NCI-H146 treated with DMSO at 0.1 percent for 48 hours (cell line): ENCODE data around the gene STX3.

Experiments used
- DNase-seq: peaks from one replicate; lab custom pipeline; 2025; ENCODE audit not compliant: unreplicated experiment; lab: John Stamatoyannopoulos, UW

The STX3 gene

DNA sequence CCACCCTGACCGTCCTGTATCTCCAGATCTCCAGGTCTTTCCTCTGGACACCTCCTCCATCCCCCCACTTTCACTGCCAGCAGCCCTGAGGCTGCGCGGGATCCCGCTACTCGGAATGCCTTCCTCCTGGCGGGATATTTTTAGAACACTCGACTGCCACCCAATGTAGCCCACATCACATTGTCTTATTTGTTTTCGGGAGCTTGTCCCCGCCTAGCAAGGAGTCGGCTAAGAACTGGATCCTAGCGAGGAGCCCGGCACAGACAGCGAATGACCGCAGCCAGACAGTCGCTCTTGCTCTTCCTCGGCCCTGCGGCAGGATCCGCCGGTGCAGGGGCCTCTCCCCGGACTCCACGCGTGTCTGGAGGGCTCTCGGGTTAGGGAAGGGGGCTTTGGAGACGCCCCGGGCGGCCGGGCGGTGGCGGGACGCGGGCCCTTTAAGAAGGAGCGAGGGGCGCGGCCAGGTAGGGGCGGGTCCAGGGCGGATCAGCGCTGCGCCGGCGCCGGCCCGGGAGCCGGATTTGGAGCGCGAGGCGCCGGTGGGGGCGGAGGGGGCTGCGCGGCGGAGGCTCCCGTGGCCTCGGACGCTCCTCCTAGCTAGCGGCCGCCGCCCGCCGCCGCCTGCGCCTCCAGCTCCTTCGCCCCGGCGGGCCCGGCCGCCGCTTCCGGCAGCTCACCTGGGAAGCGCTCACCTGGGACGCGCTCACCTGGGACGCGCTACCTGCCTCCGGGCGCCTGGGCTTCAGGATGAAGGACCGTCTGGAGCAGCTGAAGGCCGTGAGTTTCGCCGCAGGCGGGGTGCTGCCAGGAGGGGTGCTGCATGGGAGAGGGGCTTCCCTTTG lies at the start of gene STX3:
Gene STX3 (plus strand): TSS at position 518 of the 842 bp plus-strand sequence. CDS start 230 bp downstream, at position 748.
- DNase-seq = peak; percentile 53

DNA sequence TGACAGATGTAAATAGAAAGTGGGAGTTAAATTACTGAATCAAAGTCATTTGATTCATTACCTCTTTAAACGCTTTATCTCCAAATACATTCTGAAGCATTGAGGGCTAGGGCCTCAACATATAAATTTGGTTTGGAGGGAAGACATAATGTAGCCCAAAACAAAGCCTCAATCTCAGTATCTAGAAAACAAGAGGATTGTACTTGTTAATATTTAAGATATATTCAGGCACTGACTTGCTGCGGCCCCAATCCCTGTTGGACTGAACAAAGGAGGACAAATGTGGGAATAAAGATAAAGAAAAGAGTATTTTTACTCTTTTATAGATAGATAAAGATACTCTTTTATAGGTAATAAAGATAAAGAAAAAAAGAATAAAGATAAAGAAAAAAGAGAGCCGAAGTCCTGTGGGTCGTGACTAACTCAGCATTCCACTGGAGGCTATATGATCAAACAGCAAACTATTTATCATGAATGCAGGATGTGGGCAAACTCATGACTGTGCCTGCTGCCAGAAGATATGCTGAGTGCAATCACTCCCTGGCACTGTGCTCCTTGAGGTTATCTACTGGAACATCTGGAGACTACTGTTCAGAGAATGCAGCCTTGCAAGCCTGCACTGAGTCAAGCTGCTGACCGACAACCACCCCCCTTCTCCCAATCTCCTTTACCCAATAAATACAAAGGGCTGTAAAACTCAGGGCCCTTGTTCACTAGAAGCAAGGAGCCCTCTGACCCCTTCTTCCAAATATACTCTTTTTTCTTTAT lies 48.5 kb upstream of the STX3 start:
- no peak for DNase-seq

DNA sequence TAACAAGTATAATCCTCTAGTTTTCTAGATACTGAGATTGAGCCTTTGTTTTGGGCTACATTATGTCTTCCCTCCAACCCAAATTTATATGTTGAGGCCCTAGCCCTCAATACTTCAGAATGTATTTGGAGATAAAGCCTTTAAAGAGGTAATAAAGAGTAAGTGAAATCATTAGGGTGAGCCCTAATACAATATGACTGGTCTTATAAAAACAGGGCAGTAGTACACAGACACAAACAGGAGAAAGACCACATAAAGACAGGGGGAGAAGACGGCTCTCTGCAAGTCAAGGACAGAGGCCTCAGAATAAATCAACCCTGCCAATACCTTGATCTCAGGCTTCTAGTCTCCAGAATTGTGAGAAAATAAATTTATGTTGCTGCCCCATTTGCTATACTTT lies 47.8 kb upstream of the STX3 start:
- DNase-seq = no peak

DNA sequence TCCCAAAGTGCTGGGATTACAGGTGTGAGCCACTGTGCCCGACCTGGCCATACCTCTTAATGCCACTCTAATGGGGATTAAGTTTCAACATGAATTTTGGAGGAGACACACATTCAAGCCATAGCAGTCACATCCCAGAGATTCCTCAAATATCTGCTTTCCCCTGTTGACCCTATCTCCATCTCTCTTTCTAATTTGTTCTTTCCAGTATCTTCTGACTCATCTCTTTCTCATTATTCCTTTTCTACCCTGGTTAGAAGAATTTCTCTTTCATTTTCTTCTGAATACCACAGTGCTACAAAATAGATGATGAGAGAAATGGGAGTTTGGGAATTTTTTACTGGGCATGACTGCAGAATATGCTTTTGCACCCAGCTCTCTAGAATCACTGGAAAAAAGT lies 46.6 kb upstream of the STX3 start:
- no peak for DNase-seq

DNA sequence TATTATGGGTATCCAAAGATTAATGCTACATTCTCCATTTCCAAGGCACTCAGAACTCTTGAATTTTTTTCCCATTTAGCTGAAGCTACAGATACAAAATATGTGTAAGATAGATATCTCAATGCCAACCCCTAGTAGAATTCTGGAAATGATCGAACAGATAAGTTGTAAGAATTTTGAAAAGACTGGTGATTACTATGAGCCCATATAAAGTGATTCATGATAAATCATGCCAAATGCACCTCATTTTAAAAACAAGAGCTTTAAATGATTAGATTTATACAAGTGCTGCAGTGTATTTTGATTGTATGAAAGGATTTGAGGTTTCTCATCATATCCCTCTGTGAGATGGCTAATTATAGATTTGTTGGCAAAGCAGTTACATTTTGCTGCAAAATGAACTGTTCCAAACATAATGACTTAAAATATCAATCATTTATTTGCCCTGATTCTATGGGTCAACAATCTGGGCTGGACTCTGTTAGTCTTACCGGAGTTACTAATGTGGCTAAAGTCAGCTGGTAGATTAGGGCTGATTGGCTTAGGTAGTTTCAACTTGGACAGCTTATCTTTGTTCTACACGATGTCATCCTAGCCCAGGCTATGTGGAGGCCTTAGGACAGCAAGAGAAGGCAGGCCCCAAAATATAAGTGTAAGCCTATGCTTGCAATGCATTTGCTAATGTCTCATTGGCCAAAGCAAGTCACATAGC lies 44.9 kb upstream of the STX3 start:
- no peak for DNase-seq

DNA sequence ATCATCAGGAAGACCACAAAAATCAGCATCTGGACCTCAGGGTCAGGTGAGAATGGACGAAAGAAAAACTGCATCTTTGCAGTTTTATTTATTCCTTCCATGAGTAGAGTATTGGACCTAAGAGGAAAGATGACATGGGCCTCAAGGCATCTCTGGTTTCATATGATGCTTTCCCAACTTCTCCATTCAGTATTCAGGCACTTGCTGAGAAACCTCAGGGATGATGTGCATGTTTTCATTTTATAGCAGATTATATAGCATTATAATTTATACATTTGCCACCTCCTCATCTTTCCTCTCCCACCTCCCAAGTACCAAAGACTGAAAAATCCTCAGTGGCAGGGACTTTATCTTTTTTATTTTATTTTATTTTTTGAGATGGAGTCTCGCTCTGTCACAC lies 41.4 kb upstream of the STX3 start, which contains the start of gene OR10V1:
Gene OR10V1 (minus strand): TSS at position 101 of the 400 bp plus-strand sequence. CDS start 0 bp downstream, at position 101.
- DNase-seq = no peak

DNA sequence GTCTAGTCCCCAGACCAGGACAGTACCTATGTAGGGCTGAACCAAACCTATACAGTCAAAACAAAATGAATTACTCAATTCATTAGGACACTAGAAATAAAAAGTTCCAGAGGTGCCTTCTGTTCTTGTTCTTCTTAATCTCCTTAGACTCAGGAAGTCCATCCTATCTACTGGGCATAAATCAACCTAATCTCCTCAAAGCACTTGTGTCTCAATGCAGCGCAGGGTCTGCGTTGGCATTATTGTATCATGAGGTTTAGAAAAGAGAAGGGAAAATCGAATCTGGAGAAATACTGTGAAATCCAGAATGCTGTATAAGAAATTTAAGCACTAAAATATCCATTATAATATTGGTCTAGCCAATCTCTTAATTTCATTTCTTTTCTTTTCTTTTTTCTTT lies 39.1 kb upstream of the STX3 start:
- no peak for DNase-seq

DNA sequence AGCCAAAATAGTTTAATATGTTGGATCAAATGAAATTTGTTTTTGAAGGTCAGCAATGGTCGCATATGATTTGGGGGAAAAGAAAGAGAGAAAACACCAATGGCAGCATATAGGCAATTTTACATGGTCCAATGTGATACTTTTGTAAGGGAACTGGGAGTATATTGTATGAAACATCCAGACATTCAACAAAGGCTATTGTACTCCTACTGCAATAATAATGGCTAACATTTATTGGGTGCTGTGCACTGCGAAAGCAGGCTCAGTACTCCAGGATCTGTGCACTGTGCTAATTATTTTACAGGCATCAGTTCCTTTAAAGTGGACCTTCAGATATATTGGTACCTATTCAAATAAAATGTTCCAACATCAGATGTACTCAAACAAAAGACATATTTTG lies 35.6 kb upstream of the STX3 start:
- no peak for DNase-seq

DNA sequence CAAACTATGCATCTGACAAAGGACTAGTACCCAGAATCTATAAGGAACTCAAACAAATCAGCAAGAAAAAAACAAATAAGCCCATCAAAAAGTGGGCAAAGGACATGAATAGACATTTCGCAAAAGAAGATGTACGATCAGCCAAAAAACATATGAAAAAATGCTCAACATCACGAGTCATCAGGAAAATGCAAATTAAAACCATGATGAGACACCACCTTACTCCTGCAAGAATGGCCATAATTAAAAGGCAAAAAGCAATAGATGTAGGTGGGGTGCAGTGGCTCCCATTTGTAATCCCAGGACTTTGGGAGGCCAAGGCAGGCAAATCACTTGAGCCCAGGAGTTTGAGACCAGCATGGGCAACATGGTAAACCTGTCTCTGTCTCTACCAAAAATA lies 31.1 kb upstream of the STX3 start:
- DNase-seq = no peak

DNA sequence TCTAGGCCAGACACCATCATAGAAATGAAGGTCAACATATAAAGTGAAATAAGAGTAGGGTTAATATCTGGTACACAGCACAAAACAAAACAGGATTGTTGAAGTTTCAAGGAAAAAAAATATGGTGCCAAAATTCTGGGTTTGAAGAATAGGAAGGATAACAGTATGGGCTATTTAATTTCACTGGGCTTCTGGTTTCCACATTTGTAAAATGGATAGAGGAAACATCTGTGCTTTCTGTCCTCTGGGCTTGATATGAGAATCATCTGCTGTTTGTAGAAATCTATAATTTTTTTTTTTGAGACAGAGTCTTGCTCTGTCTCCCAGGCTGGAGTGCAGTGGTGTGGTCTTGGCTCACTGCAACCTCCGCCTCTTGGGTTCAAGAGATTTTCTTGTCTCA lies 27.8 kb upstream of the STX3 start:
- DNase-seq = no peak

DNA sequence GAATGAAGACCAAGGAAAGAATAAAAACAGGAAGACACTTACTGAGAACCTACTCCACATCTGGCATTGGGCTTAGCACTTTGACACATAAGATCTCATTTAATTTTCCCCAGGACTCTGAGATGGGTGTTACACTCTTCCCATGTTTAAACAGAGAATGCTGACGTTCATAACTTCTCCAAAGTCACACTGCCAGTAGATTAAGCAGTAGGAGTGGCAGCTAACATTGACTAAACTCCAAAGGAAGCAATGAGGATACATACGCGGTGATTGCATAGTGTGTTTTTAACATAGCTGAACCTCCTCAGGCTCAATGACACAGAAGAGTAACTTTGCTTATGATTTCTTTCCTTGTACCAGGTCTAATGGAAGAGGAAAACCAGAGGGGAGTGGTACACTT lies 27.0 kb upstream of the STX3 start:
- DNase-seq = no peak

DNA sequence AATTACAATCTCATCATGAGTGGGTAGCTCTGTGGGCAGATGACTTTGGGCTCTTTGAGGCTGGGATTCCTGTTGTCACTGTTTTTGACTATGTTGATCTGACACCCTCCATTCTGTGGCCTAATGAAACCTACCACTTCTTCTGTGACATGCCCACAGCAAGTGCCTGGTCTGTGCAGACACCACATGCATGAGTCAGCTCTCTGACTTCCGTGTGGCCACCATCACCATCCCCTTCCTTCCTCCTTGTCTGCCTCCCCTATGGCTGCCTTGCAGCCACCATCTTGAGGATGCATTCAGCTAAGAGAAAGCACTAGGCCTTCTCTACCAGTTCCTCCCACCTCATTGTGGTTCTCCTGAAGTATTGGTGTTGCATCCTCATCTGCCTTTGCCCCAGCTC lies 26.3 kb upstream of the STX3 start:
- no peak for DNase-seq

DNA sequence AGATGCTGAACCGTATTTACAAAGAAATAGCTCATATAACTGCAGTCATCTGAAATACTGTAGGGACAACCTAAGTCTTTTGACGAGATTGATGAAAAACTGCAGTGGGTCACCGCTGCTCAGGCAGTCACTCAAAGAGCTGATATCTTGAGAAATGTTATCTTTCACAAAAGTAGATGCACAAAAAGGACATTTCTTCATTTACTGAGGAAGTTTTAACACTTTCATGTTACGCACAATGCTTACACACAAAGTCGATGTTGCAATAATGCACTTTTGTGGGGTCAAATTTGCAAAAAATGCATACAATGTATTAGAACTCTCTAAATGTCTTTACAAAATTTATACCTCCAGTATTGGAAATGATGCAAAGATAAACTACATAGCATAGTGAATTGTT lies 25.3 kb upstream of the STX3 start:
- no peak for DNase-seq

DNA sequence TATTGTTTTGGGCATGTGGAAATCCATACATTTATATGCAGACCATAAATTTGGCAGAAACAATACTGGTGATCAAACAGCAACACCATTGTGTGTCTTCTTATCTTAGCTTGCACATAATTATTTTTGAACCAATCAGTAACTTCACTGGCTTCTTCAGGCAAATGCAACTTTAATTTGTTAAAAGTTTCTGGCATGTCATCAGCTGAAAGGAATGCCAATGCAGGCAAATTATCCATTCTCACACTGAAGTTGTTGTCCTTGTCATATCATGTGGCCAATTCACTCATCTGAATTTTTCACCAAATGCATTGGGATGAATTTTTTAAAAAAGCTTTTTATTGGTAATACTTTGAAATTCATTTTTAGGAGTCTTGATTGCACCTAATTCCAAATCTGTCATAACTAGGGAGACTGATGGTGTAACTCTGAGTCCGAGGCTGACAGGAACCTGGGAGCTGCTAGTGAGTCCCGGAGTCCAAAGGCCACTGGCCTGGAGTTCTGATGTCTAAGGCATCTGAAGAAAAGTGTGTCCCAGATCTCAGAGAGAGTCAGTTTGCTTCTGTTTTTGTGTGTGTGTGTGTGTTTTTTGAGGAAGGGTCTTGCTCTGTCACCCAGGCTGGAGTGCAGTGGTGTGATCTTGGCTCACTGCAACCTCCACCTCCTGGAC lies 24.1 kb upstream of the STX3 start:
- DNase-seq = no peak

DNA sequence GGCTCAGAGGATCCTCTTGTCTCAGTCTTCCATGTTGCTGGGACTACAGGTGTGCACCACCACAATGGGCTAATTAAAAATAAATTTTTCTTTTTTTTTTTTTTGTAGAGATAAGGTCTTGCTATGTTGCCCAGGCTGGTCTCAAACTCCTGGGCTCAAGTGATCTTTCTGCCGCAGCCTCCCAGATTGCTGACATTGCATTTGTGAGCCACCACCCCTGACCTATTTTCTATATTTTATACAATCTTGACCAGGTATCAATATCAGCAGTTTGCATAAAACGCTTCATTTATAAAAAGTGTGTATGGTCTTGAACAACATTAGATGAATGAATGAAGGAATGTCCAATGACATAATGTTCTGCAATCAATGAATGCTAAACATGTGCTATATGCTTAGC lies 9.1 kb upstream of the STX3 start:
- DNase-seq = no peak

DNA sequence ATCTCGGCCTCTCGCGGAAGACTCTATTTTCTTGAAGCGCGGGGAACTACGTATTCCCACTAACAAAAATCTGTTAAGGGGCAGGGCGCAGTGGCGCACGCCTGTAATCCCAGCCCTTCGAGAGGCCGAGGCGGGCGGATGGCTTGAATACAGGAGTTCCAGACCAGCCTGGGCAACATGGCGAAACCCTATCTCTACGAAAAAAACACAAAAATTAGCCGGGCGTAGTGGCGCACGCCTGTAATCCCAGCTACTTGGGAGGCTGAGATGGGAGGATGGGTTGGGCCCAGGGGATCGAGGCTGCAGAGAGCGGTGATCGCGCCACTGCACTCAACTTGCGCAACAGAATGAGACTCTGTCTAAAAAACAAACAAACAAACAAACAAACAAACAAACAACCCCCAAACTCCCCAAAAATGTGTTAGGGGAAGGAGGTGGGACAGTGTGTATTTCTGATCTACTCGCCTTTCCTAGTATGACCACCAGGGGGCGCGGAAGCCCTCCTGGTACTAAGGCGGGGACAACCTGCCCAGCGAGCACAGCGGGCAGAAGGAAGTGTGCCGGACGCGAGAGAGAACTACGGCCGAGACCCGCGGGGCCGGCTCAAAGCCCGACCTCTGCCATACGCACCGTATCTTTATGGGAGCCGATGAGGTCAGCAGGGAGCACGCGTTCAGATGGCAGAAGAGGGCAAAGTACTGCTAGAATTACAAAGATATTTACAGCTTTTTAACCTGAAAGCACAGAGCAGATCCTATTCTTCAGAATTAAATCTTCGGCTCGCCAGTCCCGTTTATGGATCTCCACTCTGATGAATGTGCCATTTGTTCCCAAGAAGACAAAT lies 1.3 kb upstream of the STX3 start:
- DNase-seq = peak; percentile 67

DNA sequence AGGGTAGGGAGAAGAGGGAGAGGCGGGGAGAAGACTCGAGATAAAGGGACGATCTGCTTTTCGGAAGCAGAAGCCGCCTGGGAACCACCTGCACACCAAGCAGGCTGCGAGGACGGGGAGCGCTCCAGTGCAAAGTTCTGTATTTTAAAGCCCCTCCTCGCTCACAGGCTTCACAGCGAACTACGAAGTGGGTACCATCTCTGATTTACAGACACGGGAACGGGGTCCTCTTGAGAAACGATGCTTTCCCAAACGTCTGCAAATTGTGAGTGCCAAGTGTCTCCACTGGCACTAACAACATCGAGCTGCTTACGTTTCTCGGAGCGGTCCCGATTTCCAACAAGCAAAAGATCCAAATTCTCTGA lies 700 bp upstream of the STX3 start:
- peak; percentile 12 for DNase-seq

DNA sequence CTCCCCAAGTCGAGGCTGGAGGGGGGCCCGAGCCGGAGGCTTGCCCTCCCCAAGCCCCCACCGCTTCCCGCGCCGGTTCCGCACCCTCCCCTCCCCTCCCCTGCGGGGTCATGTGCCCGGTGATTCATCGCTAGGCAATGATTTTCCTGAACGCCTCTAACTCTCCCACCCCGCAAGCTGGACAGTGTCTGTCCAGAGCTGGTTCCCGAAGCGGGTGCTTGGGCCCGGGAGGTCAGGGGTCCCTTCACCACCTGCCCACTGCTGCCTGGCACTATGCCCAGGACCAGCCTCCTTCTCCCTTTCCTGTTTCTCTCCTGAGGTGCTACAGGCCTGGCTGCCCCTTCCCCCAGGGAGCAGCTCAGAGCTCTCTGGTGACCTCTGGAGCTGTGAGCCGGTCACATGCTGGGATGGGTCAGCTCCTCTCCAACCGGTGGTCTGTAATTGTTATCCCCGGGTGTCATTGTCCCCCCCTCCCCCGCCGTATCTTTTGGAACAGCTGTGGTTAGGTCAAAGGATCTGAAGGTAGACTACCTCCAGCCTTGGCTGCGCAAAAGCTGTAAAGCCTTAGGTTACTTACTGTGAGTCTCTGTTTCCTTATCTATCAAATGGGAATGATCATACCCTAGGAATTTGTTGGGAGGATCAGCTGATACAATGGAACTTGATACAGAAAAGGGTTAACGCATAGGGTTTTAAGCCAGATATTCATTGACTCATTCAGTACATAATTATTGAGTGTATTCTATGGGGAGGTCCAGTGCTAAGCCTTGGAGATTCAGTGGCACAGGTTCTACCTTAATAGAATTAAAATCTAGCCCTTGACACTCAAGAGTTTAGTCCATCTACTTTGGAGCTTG lies 753 bp downstream of the STX3 start:
- DNase-seq = peak; percentile 43

DNA sequence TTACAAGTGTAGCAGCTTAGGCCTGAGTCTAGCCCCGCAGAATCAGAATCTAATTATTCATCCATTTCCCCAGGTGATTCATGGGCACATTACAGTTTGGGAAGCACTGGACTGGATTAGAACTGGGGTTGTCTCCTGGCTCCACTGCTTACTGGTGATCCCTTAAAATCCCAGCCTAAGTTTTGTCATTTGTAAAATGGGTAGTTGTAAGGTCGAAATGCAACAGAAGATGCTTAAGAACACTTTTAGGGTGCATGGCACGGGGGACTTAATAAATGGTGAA lies 1.3 kb downstream of the STX3 start:
- DNase-seq = no peak

DNA sequence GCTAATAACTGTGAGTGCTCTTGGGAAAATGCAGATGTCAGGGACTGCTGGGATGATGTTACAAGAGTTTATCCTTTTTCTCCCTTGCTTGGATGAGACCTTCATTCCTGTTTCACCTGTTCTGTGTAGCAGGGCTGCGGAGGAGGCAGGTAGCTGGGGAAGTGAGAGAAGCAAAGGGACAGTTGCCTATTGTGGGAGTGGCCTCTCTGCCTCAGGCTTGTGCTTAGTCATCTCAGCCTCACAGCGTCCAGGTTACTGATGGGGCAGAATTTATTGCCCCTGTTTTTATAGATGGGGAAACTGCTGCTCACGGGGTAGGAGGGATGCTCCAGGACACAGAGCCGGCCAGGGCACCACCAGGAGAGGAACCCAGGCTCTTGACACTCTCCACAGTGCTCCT lies 1.7 kb downstream of the STX3 start:
- DNase-seq = no peak
